CD14-positive monocyte (primary cell): ENCODE data around the gene NKX6-2. TPM values are rescaled to one million over a fixed set of nuclear protein-coding genes. Genes with fewer than 3 reads are reported as not detected.

Source experiments
- DNase-seq, 3 donors: peaks; one replicate each; pipeline ENCODE4 v3.0.0-alpha.2; 2011 to 2022
- H2AFZ ChIP-seq: 2 replicates; pipeline ENCODE4 v1.6.0; 2012; ENCODE audit warnings: mild to moderate bottlenecking, low read depth, low read length, inconsistent platforms; ENCODE audit not compliant: insufficient read depth, poor library complexity, severe bottlenecking
- H3K27ac ChIP-seq, 2 donors: 1 replicate in 1 of 2; 2 replicates in 1 of 2; pipeline ENCODE4 v1.5.1; 2012 to 2013; ENCODE audit warnings: low read length in 2 of 2, control low read depth in 1 of 2, inconsistent platforms in 1 of 2, low read depth in 1 of 2, mild to moderate bottlenecking in 1 of 2
- H3K27me3 ChIP-seq, 2 donors: one replicate each; pipeline versions ENCODE4 v1.6.0 to v1.6.1; 2011 to 2013; ENCODE audit warnings: low read length in 2 of 2; ENCODE audit not compliant: control insufficient read depth in 2 of 2, insufficient read depth in 2 of 2
- H3K36me3 ChIP-seq, 2 donors: replicated peaks in 1 of 2; 1 replicate in 1 of 2; 2 replicates in 1 of 2; pipeline versions ENCODE4 v1.5.1 to v1.6.1; 2012 to 2013; ENCODE audit warnings: low read length in 2 of 2, control low read depth in 1 of 2, inconsistent platforms in 1 of 2, mild to moderate bottlenecking in 1 of 2; ENCODE audit not compliant: insufficient read depth in 2 of 2, control insufficient read depth in 1 of 2
- H3K4me1 ChIP-seq, 2 donors: 1 replicate in 1 of 2; 2 replicates in 1 of 2; pipeline versions ENCODE4 v1.5.1 to v1.6.1; 2012 to 2013; ENCODE audit warnings: low read length in 2 of 2, control low read depth in 1 of 2, inconsistent platforms in 1 of 2, mild to moderate bottlenecking in 1 of 2, moderate library complexity in 1 of 2; ENCODE audit not compliant: insufficient read depth in 2 of 2, control insufficient read depth in 1 of 2
- H3K4me2 ChIP-seq: replicated peaks from 2 replicates; pipeline ENCODE3; 2012; ENCODE audit warnings: low read length, moderate library complexity, mild to moderate bottlenecking; ENCODE audit not compliant: poor library complexity, severe bottlenecking; ENCODE audit errors: extremely low read depth
- H3K4me3 ChIP-seq, 3 experiments: fragments of 200-600 bp in 1 of 3; sonication (generic) in 1 of 3; replicated peaks in 1 of 3; 1 replicate in 2 of 3; 2 replicates in 1 of 3; pipeline ENCODE4 v1.5.1; 2011 to 2013; ENCODE audit warnings: low read length in 3 of 3, mild to moderate bottlenecking in 3 of 3, control low read depth in 2 of 3, low read depth in 2 of 3, inconsistent platforms in 1 of 3, moderate library complexity in 1 of 3
- H3K79me2 ChIP-seq: 2 replicates; pipeline ENCODE4 v1.6.0; 2012; ENCODE audit warnings: mild to moderate bottlenecking, control low read depth, inconsistent platforms, low read length, moderate library complexity; ENCODE audit not compliant: insufficient read depth
- H3K9ac ChIP-seq: 2 replicates; pipeline ENCODE4 v1.6.0; 2017; ENCODE audit warnings: low read length, mild to moderate bottlenecking; ENCODE audit not compliant: insufficient read depth, poor library complexity, severe bottlenecking
- H3K9me3 ChIP-seq, 2 donors: replicated peaks in 1 of 2; 1 replicate in 1 of 2; 2 replicates in 1 of 2; pipeline versions ENCODE4 v1.5.1 to v1.6.1; 2012 to 2013; ENCODE audit warnings: low read length in 2 of 2, control low read depth in 1 of 2; ENCODE audit not compliant: control insufficient read depth in 1 of 2, insufficient read depth in 1 of 2
- H4K20me1 ChIP-seq: 2 replicates; pipeline ENCODE4 v1.6.0; 2012; ENCODE audit warnings: mild to moderate bottlenecking, low read length, control low read depth, moderate library complexity; ENCODE audit not compliant: insufficient read depth
- H3K27ac Mint-ChIP-seq, 7 donors: one replicate each; pipeline ENCODE4 v1.8.0; 2020; ENCODE audit warnings: mild to moderate bottlenecking in 7 of 7, mixed read lengths in 7 of 7, moderate library complexity in 6 of 7, inconsistent platforms in 2 of 7
- H3K27me3 Mint-ChIP-seq, 3 donors: one replicate each; pipeline ENCODE4 v1.8.0; 2021 to 2022; ENCODE audit warnings: low read depth in 3 of 3, mild to moderate bottlenecking in 3 of 3, mixed read lengths in 3 of 3, moderate library complexity in 3 of 3, inconsistent platforms in 1 of 3
- H3K36me3 Mint-ChIP-seq, 2 donors: one replicate each; pipeline ENCODE4 v1.8.0; 2020; ENCODE audit warnings: mixed read lengths in 2 of 2, inconsistent platforms in 1 of 2, mild to moderate bottlenecking in 1 of 2
- H3K4me1 Mint-ChIP-seq: one replicate; pipeline ENCODE4 v1.8.0; 2020; ENCODE audit warnings: mild to moderate bottlenecking, mixed read lengths
- H3K4me3 Mint-ChIP-seq, 2 donors: one replicate each; pipeline ENCODE4 v1.8.0; 2020; ENCODE audit warnings: mild to moderate bottlenecking in 2 of 2, mixed read lengths in 2 of 2, moderate library complexity in 1 of 2
- H3K9me3 Mint-ChIP-seq, 7 donors: one replicate each; pipeline ENCODE4 v1.8.0; 2020 to 2022; ENCODE audit warnings: mixed read lengths in 7 of 7, mild to moderate bottlenecking in 6 of 7, moderate library complexity in 6 of 7, inconsistent platforms in 2 of 7
- CTCF ChIP-seq: fragments of 200-600 bp; IDR thresholded peaks from one replicate; pipeline ENCODE4 v1.8.0; 2022; ENCODE audit warnings: antibody characterized with exemption, mild to moderate bottlenecking
- WGBS: methylation state at CpG from one replicate; pipeline ENCODE4 v1.1.5; 2013; ENCODE audit warnings: missing lambda C conversion rate; ENCODE audit not compliant: insufficient coverage; 5-methylcytosine and 5-hydroxymethylcytosine counted together
- intact Hi-C, 2 donors: fragments of 100-400 bp; cut with micrococcal nuclease; formaldehyde crosslinking; loops; one replicate each; pipeline versions ENCODE4 v1.15.0 to v1.15.1; 2023
- polyA plus RNA-seq, 3 donors: library from polyadenylated mRNA; depleted of rRNA in 1 of 3; unstranded in 2 of 3; stranded (reverse) in 1 of 3; fragments of 300-500 nt in 2 of 3; fragments of >200 nt in 1 of 3; fragmentation: Illumina TruSeq in 2 of 3; gene quantifications; 1 replicate in 2 of 3; 2 replicates in 1 of 3; pipeline ENCODE4 v1.2.3, GENCODE V29; 2012 to 2021

The NKX6-2 gene
- polyA plus RNA-seq, 3 donors, result not detected

GRCh38 chr10:132781556-132781955, 4.4 kb downstream of the NKX6-2 start:
- peaks cover 4% of the 10 kb centered on the region for H3K4me1 Mint-ChIP-seq
- H3K4me1 ChIP-seq, result no peaks in the 10 kb centered on the region
- H3K27me3 Mint-ChIP-seq, result peaks cover 29 to 37% (median 34%) of the 10 kb centered on the region in 3 donors
- peaks cover 0 to 7% (median 5%) of the 10 kb centered on the region in 7 donors for H3K9me3 Mint-ChIP-seq
- no peak overlapping the region for H2AFZ ChIP-seq
- H3K27me3 ChIP-seq, result peaks cover 9 to 23% of the 10 kb centered on the region in 2 donors
- no peak overlapping the region for H3K4me2 ChIP-seq
- TF ChIP-seq CTCF, result no peak
- WGBS, result 97% methylated on average over 20 of the region's 20 CpGs
- no peak overlapping the region for H3K9ac ChIP-seq
- H3K36me3 Mint-ChIP-seq, result peaks cover 48 to 63% of the 10 kb centered on the region in 2 donors
- no peak overlapping the region for H3K27ac ChIP-seq
- H3K4me3 ChIP-seq, result no peak overlapping the region
- DNase-seq, result no peak
- no peaks in the 10 kb centered on the region for H3K79me2 ChIP-seq
- peaks cover 5% of the 10 kb centered on the region for H4K20me1 ChIP-seq
- peaks cover 0 to 5% of the 10 kb centered on the region in 2 donors for H3K9me3 ChIP-seq
- H3K36me3 ChIP-seq, result peaks cover 46 to 51% of the 10 kb centered on the region in 2 donors
- H3K27ac Mint-ChIP-seq, result no peak overlapping the region
- peak overlapping the region in 1 of 2 donors; percentile 28 for H3K4me3 Mint-ChIP-seq
- intact Hi-C loops, result no loop called here

GRCh38 chr10:132780356-132780755, 5.6 kb downstream of the NKX6-2 start:
- H3K4me1 Mint-ChIP-seq, result peaks cover 4% of the 10 kb centered on the region
- peaks cover 9 to 21% of the 10 kb centered on the region in 2 donors for H3K27me3 ChIP-seq
- no peaks in the 10 kb centered on the region for H3K79me2 ChIP-seq
- peaks cover 5% of the 10 kb centered on the region for H4K20me1 ChIP-seq
- H3K27ac Mint-ChIP-seq, result no peak overlapping the region
- H3K9me3 Mint-ChIP-seq, result peaks cover 0 to 7% (median 5%) of the 10 kb centered on the region in 7 donors
- H3K4me2 ChIP-seq, result no peak overlapping the region
- DNase-seq, result no peak
- no peak overlapping the region for H2AFZ ChIP-seq
- H3K4me3 Mint-ChIP-seq, result no peak overlapping the region
- no peak overlapping the region for H3K4me3 ChIP-seq
- H3K36me3 ChIP-seq, result peaks cover 49 to 51% of the 10 kb centered on the region in 2 donors
- intact Hi-C loops, result no loop called here
- no peaks in the 10 kb centered on the region for H3K4me1 ChIP-seq
- no peak overlapping the region for H3K27ac ChIP-seq
- peaks cover 0 to 5% of the 10 kb centered on the region in 2 donors for H3K9me3 ChIP-seq
- no peak for TF ChIP-seq CTCF
- WGBS, result 97% methylated on average over 11 of the region's 12 CpGs
- H3K36me3 Mint-ChIP-seq, result peaks cover 50 to 71% of the 10 kb centered on the region in 2 donors
- H3K9ac ChIP-seq, result no peak overlapping the region
- peaks cover 23 to 30% (median 29%) of the 10 kb centered on the region in 3 donors for H3K27me3 Mint-ChIP-seq
